Mucosa of descending colon (tissue), 3 donors: ENCODE measurements around the gene C4orf54. TPM values are rescaled to one million over a fixed set of nuclear protein-coding genes. Genes with fewer than 3 reads are reported as not detected.

ENCODE experiments used
- ATAC-seq: fragments of 200-7000 bp; cut with Tn5 transposase; one replicate; pipeline ENCODE4 v1.9.1; 2020; ENCODE audit warnings: mild to moderate bottlenecking, moderate library complexity
- DNase-seq, 3 donors: peaks; one replicate each; pipeline ENCODE4 v3.0.0-alpha.2; 2020
- H3K36me3 ChIP-seq: fragments of 200-600 bp; one replicate; pipeline ENCODE4 v1.8.0; 2021; ENCODE audit warnings: low read depth, mild to moderate bottlenecking
- H3K4me1 ChIP-seq: fragments of 200-600 bp; one replicate; pipeline ENCODE4 v1.8.0; 2021; ENCODE audit warnings: low read depth, mild to moderate bottlenecking
- H3K4me3 ChIP-seq: fragments of 200-600 bp; one replicate; pipeline ENCODE4 v1.8.0; 2021; ENCODE audit warnings: mild to moderate bottlenecking
- H3K9me3 ChIP-seq: fragments of 200-600 bp; one replicate; pipeline ENCODE4 v1.8.0; 2021; ENCODE audit warnings: mild to moderate bottlenecking
- intact Hi-C, 2 donors: fragments of 100-400 bp; cut with DNase I in 1 of 2; cut with micrococcal nuclease in 1 of 2; formaldehyde crosslinking; loops; one replicate each; pipeline versions ENCODE4 v1.11.0 to v1.11.1; 2022; cut with DNase I, micrococcal nuclease
- total RNA-seq, 3 donors: library from RNA; stranded (reverse); fragmentation: NEBNext Ultra II Directional in 2 of 3; extraction: Animal tissue kit (Norgen Biotek cat#: 25700) in 2 of 3; gene quantifications; one replicate each; pipeline versions ENCODE4 v1.2.1 to v1.2.4, GENCODE V29; 2021 to 2023
- TF ChIP-seq, protein P1 (sequence below): fragments of 200-600 bp; IDR thresholded peaks from one replicate; pipeline ENCODE4 v1.8.0; 2022; ENCODE audit warnings: antibody characterized with exemption, mild to moderate bottlenecking
- donor health status: DM: no; HTN: no; CAD: no; lungs with moderate emphysema.
- donor health status: DM: no; HTN: no; CAD: no.
- donor health status: DM: no; HTN: yes; CAD: no.

The C4orf54 gene
- total RNA-seq, 3 donors from 2014 or later, result 0.02 TPM; not detected in 2

DNA sequence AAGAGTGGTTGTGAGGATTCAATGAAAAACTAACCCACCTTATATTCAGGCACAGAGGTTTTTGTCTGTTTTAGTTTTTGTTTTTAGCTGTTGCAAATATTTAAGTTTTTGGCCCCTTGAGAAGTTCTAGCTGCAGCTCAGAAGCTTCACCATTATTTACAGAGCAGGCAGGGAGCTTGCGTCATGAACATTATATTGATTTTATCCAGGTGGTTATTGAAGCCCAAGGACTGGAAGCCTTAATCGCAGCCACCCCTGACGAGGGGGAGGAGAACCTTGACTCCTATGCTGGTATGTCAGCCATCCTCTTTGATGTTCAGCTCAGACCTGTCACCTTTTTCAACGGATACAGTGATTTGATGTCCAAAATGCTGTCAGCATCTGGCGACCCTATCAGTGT is 44.9 kb downstream of the C4orf54 start:
- ATAC-seq (no peak), DNase-seq (no peak)
- H3K36me3 ChIP-seq, result no peaks in the 10 kb centered on the region
- no peaks in the 10 kb centered on the region for H3K4me1 ChIP-seq
- H3K4me3 ChIP-seq, result no peak overlapping the region
- intact Hi-C loops, result no loop called here
- TF ChIP-seq, protein P1, sequence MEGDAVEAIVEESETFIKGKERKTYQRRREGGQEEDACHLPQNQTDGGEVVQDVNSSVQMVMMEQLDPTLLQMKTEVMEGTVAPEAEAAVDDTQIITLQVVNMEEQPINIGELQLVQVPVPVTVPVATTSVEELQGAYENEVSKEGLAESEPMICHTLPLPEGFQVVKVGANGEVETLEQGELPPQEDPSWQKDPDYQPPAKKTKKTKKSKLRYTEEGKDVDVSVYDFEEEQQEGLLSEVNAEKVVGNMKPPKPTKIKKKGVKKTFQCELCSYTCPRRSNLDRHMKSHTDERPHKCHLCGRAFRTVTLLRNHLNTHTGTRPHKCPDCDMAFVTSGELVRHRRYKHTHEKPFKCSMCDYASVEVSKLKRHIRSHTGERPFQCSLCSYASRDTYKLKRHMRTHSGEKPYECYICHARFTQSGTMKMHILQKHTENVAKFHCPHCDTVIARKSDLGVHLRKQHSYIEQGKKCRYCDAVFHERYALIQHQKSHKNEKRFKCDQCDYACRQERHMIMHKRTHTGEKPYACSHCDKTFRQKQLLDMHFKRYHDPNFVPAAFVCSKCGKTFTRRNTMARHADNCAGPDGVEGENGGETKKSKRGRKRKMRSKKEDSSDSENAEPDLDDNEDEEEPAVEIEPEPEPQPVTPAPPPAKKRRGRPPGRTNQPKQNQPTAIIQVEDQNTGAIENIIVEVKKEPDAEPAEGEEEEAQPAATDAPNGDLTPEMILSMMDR, result no peak
- H3K9me3 ChIP-seq, result no peaks in the 10 kb centered on the region

DNA sequence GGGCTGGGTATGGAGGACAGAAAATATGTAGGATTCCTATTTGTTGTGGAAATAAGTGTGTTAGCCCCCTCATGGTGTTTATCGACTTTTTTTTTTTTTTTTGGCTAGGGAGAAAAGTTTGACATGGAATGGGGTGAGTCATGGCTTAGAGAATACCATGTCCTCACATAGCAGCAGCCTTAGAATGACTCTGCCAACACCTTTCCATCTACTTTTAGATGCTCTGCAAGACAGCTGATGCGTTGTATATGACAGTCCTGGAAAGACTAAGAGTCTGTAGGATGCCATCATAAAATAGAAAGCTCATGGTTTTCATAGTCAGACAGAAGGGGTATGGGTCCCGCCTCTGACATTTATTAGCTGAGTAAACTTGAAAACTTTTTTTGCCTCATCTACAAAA is 45.3 kb downstream of the C4orf54 start:
- H3K4me3 ChIP-seq, result no peak overlapping the region
- DNase-seq (no peak), ATAC-seq (no peak)
- no peaks in the 10 kb centered on the region for H3K36me3 ChIP-seq
- intact Hi-C loops, result no loop called here
- TF ChIP-seq, protein P1, result no peak
- H3K9me3 ChIP-seq, result no peaks in the 10 kb centered on the region
- no peaks in the 10 kb centered on the region for H3K4me1 ChIP-seq

DNA sequence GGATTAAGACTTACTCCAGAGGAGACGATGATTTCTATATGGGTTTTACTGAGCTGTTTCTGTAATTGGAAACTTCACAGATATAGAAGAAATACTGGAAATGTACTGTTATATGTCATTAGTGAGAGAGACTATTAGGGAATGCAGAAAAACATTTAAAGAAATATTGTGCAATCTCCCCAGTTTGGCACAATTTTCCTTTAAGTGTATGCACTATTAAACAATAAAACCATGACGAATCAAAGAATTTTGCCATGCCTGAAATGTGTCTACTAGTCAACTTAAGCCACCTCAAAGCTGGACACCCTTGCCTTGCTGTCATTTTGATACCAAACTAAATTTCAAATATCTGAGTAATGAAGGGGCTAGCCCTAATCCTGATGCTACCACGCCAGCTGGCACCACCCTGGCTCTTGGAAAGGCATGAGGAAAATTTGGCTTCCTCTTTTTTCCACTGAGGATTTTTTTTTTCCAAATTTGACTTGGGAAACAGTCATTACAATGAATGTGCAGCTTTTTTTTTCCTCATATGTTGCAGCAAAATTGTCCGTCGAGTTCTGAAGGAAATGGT is 46.9 kb downstream of the C4orf54 start:
- ATAC-seq (no peak), DNase-seq (no peak)
- TF ChIP-seq, protein P1, result no peak
- intact Hi-C loops, result no loop called here
- Histone ChIP-seq H3K4me3 (no peak overlapping the region), H3K36me3 (no peaks in the 10 kb centered on the region), H3K9me3 (no peaks in the 10 kb centered on the region), H3K4me1 (no peaks in the 10 kb centered on the region)

DNA sequence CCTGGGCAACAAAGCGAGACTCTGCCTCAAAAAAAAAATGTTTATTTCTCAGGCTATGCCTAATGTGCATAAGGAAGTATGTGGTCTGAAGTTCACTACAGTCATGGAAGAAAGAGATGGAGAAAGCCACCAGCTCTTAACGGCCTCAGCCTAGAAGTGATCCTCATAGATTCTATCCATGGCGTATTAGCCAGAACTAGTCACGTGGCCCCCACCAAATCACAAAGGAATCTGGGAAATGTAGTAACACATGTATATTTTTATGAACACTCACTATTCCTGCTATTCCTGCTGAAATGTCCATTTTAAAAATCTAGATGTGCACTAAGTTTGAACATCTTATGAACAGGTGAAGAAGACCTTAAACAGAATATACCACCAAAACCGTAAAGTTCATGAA is 49.2 kb downstream of the C4orf54 start:
- Histone ChIP-seq H3K36me3 (no peaks in the 10 kb centered on the region), H3K9me3 (no peaks in the 10 kb centered on the region), H3K4me1 (no peaks in the 10 kb centered on the region), H3K4me3 (no peak overlapping the region)
- intact Hi-C loops, result no loop called here
- no peak for ATAC-seq
- TF ChIP-seq, protein P1, result no peak
- DNase-seq, result no peak

Other genes with a start within 250 kb of the C4orf54 start
- not detected for gene ADH7, start 222.5 kb downstream of the C4orf54 start, total RNA-seq
- gene C4orf17, start 146.8 kb downstream of the C4orf54 start, total RNA-seq, result not detected
- gene TRMT10A, start 93.8 kb downstream of the C4orf54 start, total RNA-seq, result 1 to 10 TPM; 4.6 to 9.1 (median 7.7) TPM
- 1 to 10 TPM in 1 of 3 donors, under 1 TPM in 2; 0.20 to 1.5 (median 0.22) TPM for gene MTTP, start 83.0 kb downstream of the C4orf54 start, total RNA-seq
- gene DAPP1, start 159.0 kb upstream of the C4orf54 start, total RNA-seq, result 1 to 10 TPM; 1.3 to 4.6 (median 1.7) TPM
- gene LAMTOR3, start 236.6 kb upstream of the C4orf54 start, total RNA-seq, result 10 to 100 TPM; 42.4 to 60.7 (median 59.2) TPM